HCT116 (cell line): ENCODE data around the gene LMO2. TPM values are rescaled to one million over a fixed set of nuclear protein-coding genes. Genes with fewer than 3 reads are reported as not detected.
"Not testable (repeated sequence)": the region's sequence is repeated elsewhere in the genome, so short reads cannot be mapped to it uniquely, and the experiment has no call there.

ENCODE experiments used
- ATAC-seq: fragments of 200-7000 bp; cut with Tn5 transposase; 2 replicates; pipeline ENCODE4 v1.9.1; 2020; ENCODE audit warnings: mild to moderate bottlenecking, moderate library complexity
- BruUV-seq: library from RNA; stranded (reverse); fragments of 400-500 nt; replicated peaks from 2 replicates; lab custom pipeline; 2021; lab: Mats Ljungman, UMichigan
- CTCF ChIA-PET: fragments of 300-600 bp; sonication (Branson Sonifier 250); formaldehyde crosslinking; loops from one replicate; lab custom pipeline; 2021; ENCODE audit warnings: antibody characterized with exemption; lab: Charles Lee
- POLR2A ChIA-PET: fragments of 300-600, 350-600 bp; sonication (Branson Sonifier 250); formaldehyde crosslinking; loops from one replicate; lab custom pipeline; 2021; ENCODE audit warnings: antibody characterized with exemption; lab: Charles Lee
- RAD21 ChIA-PET, 2 experiments: fragments of 300-600 bp; sonication (Branson Sonifier 250); formaldehyde crosslinking; loops; one replicate each; lab custom pipeline; 2023; ENCODE audit warnings: low total read pairs in 2 of 2; ENCODE audit not compliant: uncharacterized antibody in 2 of 2, unreplicated experiment in 2 of 2, low non-redundant PET in 1 of 2; lab: Charles Lee
- DNase-seq: peaks from one replicate; pipeline ENCODE4 v3.0.0-alpha.2; 2010; ENCODE audit warnings: low read depth, low spot score
- H2AFZ ChIP-seq: fragments of 200-600 bp; shearing (Covaris generic), sonication (generic); 2 replicates; pipeline ENCODE4 v1.6.1; 2017; ENCODE audit warnings: low read depth, mixed run types, mixed read lengths, antibody characterized with exemption, low read length; ENCODE audit not compliant: poor library complexity, severe bottlenecking
- H3K27ac ChIP-seq: 2 replicates; pipeline ENCODE4 v1.5.1; 2012; ENCODE audit warnings: low read depth, low read length
- H3K27me3 ChIP-seq: fragments of 200-600 bp; sonication (generic); 2 replicates; pipeline ENCODE4 v1.6.1; 2016; ENCODE audit warnings: mixed run types, low read length, mixed read lengths; ENCODE audit not compliant: insufficient read depth
- H3K36me3 ChIP-seq, 2 experiments: fragments of 200-500 bp in 1 of 2; fragments of 200-600 bp in 1 of 2; sonication (Bioruptor generic) in 1 of 2; sonication (generic) in 1 of 2; 2 replicates each; pipeline versions ENCODE4 v1.5.1 to v1.6.1; 2014 to 2016; ENCODE audit warnings: low read length in 2 of 2, inconsistent platforms in 1 of 2, mixed read lengths in 1 of 2, mixed run types in 1 of 2; ENCODE audit not compliant: insufficient read depth in 2 of 2, control insufficient read depth in 1 of 2
- H3K4me1 ChIP-seq, 2 experiments: fragments of 200-600 bp in 1 of 2; sonication (generic) in 1 of 2; 2 replicates each; pipeline versions ENCODE4 v1.5.1 to v1.6.1; 2012 to 2017; ENCODE audit warnings: low read length in 2 of 2, inconsistent platforms in 1 of 2, mild to moderate bottlenecking in 1 of 2, mixed read lengths in 1 of 2, mixed run types in 1 of 2, moderate library complexity in 1 of 2; ENCODE audit not compliant: insufficient read depth in 2 of 2, control insufficient read depth in 1 of 2
- H3K4me2 ChIP-seq: fragments of 200-600 bp; sonication (generic); 2 replicates; pipeline ENCODE4 v1.6.1; 2017; ENCODE audit warnings: mixed run types, low read length, mixed read lengths
- H3K4me3 ChIP-seq, 2 experiments: fragments of 200-600 bp in 1 of 2; sonication (generic) in 1 of 2; replicated peaks in 1 of 2; 2 replicates each; pipeline ENCODE4 v1.5.1; 2011 to 2016; ENCODE audit warnings: low read length in 2 of 2, control low read depth in 1 of 2, low read depth in 1 of 2, mild to moderate bottlenecking in 1 of 2, mixed read lengths in 1 of 2, mixed run types in 1 of 2
- H3K79me2 ChIP-seq: fragments of 200-600 bp; sonication (generic); 2 replicates; pipeline ENCODE4 v1.6.1; 2017; ENCODE audit warnings: mild to moderate bottlenecking, mixed run types, low read length, moderate library complexity, mixed read lengths; ENCODE audit not compliant: insufficient read depth
- H3K9ac ChIP-seq: fragments of 200-600 bp; sonication (generic); 2 replicates; pipeline ENCODE4 v1.6.1; 2016; ENCODE audit warnings: low read length, mixed read lengths
- H3K9me2 ChIP-seq: fragments of 200-600 bp; sonication (generic), shearing (Covaris generic); 2 replicates; pipeline ENCODE4 v1.6.1; 2017; ENCODE audit warnings: mixed run types, mild to moderate bottlenecking, moderate library complexity; ENCODE audit not compliant: insufficient read depth
- H3K9me3 ChIP-seq, 2 experiments: fragments of 200-500 bp in 1 of 2; fragments of 200-600 bp in 1 of 2; sonication (Bioruptor generic) in 1 of 2; sonication (generic) in 1 of 2; 2 replicates each; pipeline ENCODE4 v1.6.1; 2014 to 2017; ENCODE audit warnings: low read length in 2 of 2, mixed read lengths in 2 of 2, inconsistent platforms in 1 of 2, low read depth in 1 of 2, mild to moderate bottlenecking in 1 of 2, mixed run types in 1 of 2, moderate library complexity in 1 of 2; ENCODE audit not compliant: control insufficient read depth in 1 of 2, insufficient read depth in 1 of 2
- H4K20me1 ChIP-seq: fragments of 200-600 bp; sonication (generic), shearing (Covaris generic); 2 replicates; pipeline ENCODE4 v1.6.1; 2017; ENCODE audit warnings: mixed run types, mild to moderate bottlenecking, moderate library complexity; ENCODE audit not compliant: insufficient read depth
- intact Hi-C: fragments of 100-400 bp; cut with micrococcal nuclease; formaldehyde crosslinking; loops from 2 replicates; pipeline ENCODE4 v1.10.0; 2022
- total RNA-seq: library from RNA; stranded (reverse); gene quantifications from one replicate; pipeline ENCODE4 v1.2.1, GENCODE V29; 2021; ENCODE audit not compliant: unreplicated experiment

The LMO2 gene
- total RNA-seq, 1 experiment from 2014 or later: 2.8 TPM

- H4K20me1 ChIP-seq, H3K4me1 ChIP-seq, BruUV-seq, H3K9me2 ChIP-seq, POLR2A ChIA-PET, H3K4me2 ChIP-seq, DNase-seq, H3K9me3 ChIP-seq, H3K9ac ChIP-seq, H3K36me3 ChIP-seq, H3K4me3 ChIP-seq, H2AFZ ChIP-seq, RAD21 ChIA-PET, ATAC-seq, H3K79me2 ChIP-seq, H3K27ac ChIP-seq, CTCF ChIA-PET: not testable (repeated sequence)
- peaks cover 12% of the 10 kb centered on the region; the same call in 1 of the 2 replicates for H3K27me3 ChIP-seq
- intact Hi-C loops: loop anchor here (5.0 to 10.0 kb wide), 2 partner anchors 149 to 657 kb away; no protein-coding TSS in a partner anchor
Observed at GRCh38 chr11:33838234-33838633, 53.6 kb downstream of the LMO2 start.

GRCh38 chr11:33837334-33837733, 54.5 kb downstream of the LMO2 start:
- ATAC-seq, BruUV-seq, H3K36me3 ChIP-seq, H3K4me1 ChIP-seq, POLR2A ChIA-PET, H3K9me3 ChIP-seq, H3K4me2 ChIP-seq, H2AFZ ChIP-seq, RAD21 ChIA-PET, H3K4me3 ChIP-seq, CTCF ChIA-PET, H4K20me1 ChIP-seq, H3K27ac ChIP-seq, H3K9me2 ChIP-seq, H3K9ac ChIP-seq, DNase-seq, H3K79me2 ChIP-seq: not testable (repeated sequence)
- peaks cover 12% of the 10 kb centered on the region; the same call in 1 of the 2 replicates for H3K27me3 ChIP-seq
- intact Hi-C loops: loop anchor here (5.0 to 10.0 kb wide), 2 partner anchors 150 to 657 kb away; no protein-coding TSS in a partner anchor
